Measurements from ENCODE around the gene MSI2.

The MSI2 gene

DNA sequence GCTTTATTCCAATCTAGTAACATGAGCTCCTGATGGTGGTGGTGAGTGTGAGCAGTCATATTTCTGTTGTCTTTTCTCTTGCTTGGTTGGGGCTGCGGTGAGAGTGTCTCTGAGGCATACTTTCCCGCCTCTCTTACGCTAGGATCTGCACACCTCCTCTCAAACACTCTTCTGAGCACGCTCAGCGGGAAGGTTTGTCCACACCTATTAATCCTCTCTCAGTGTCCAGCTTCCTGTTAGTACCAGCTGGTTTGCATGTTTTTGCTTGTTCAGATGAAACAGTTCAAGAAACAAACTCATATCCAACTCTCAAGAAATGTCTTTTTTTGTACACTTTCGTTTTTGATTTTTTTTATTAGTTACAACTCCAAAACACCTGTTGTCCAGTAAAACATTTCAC, 399.2 kb downstream of the MSI2 start:
- DNase-seq, result no peak

DNA sequence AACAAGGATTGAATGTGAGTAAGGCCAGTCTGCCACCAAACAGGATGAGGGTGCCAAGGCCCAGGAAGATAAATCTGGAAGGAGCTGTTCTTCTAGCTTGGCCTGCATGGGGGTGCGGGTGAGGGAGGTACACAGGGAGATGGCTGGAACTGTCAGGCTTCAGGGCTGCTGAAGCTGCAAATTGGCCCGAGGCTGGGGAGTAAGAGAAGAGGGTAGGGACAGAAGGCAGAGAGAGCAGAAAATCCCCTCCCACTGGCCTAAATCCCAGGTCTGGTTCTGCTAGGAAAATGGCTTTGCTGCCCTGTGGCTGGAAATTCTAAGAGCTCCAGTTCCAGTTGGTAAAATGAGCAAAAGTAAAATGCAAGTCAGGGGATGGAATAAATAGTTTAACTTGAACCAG, 400.9 kb downstream of the MSI2 start:
- no peak for DNase-seq

DNA sequence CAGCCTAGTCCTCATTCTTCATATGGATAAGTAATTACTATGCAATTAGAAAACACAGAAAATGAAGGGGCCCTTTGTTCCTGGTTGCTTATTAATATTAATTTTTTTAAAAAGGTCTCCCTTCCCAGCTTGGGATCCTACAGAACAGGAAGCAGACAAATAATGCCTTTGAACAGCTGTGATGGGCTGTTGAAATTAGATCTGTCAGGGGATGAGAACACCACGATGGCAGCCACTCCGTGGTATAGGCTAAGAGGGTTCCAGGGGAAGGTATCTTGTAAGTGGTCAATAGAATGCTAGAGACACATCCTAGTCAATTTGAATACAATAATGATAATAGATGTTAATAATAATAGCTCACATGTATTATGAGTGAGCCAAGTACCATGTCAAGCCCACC, 405.7 kb downstream of the MSI2 start:
- DNase-seq, result peak; percentile 66

GRCh38 chr17:57662644-57663308, 406.5 kb downstream of the MSI2 start:
- DNase-seq, result peak; percentile 90

GRCh38 chr17:57663326-57664070, 407.2 kb downstream of the MSI2 start:
- DNase-seq, result peak; percentile 26

DNA sequence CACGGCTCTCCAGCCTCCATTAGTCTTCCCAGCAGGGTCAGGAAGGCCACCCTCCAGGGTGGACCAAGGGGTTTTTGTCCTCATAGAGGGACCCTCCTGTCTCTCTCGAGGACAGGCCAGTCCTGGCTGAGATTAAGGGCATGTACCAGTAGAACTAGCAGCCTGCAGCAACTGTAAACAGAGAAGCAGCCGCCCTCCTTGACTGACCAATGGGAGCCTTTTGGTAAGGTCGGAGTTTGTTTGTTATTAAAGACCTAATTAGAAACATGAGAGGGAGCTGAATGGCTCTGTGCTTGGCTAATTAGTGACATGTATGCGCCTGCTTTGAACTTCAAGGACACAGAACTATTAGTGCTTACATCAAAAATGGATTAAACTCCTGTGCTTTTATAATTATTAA, 408.8 kb downstream of the MSI2 start:
- peak; percentile 95 for DNase-seq

DNA sequence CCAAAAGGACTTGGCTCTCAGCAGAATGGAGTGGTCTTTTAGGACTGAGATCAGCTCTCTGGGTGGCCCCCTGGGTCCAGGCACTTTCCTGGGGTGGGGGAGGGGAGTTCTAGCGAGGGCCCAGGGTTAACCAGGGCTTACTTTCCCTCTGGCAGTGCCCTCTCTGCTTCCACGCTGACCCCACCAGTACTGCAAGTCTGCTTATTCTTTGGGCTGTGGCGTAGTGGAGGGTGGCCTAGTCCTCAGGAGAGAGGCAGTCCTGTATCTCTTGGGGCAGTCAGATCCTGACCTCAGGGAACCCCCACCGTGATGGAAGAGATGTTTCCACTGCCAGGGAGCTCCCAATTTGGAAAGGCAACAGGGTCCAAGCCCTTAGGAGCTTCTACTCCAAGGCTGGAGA, 409.4 kb downstream of the MSI2 start:
- DNase-seq, result no peak

DNA sequence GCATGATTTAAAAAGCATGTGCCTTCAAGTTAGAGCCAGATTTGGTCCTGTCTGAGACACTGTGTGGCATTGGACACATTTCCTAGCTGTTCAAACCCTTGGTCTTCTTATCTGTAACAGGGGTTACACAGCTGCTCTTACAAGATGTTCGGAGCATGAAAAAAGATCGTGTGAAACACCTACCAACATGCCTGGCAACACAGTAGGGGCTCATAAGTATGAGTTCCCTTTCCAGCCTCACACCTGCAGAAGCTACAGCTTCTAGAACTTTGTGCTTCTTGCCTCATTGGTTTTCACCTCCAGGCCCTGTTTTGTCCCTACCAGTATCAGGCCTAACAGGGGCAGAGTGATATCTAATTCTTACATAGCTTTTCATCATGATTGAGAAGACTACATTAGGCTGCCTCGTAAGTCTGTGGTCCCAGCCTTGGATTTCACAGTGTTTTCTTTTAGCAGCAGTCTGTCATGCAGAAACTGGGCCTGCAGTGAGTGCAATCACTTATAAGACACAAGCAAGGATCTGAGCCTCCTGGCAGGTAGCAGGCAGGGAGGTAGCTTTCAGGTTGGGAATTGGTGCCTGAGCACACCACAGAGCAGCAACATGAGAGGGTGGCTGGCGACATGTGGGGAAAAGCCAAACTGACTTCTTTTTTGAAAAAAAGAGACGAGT, 410.0 kb downstream of the MSI2 start:
- DNase-seq, result peak; percentile 49

- DNase-seq, result no peak
Observed at GRCh38 chr17:57666946-57667345, 410.6 kb downstream of the MSI2 start.

DNA sequence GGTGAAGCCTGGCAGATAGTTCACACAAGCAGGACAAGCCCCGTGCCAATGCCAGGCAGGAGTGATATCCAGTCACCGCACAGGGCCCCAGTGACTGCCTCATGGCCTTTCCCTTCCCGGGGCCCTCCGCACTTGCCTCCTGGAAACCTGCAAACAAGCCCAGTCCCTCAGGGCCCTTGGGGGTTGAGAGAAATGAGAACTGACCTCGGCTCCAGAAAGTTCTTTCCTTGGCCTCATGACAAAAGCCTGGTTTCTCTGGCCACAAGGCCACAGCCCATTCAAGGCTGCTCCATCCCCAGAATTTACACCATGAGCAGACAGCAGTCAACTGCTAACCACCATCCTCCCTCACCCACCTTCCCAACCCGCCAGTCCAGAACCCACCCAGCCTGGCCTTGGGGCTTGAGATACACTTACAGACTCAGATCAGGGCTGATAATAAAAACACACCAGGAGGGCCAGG, 411.2 kb downstream of the MSI2 start:
- no peak for DNase-seq

- DNase-seq, result no peak
Observed at GRCh38 chr17:57668332-57668731, 412.0 kb downstream of the MSI2 start.

DNA sequence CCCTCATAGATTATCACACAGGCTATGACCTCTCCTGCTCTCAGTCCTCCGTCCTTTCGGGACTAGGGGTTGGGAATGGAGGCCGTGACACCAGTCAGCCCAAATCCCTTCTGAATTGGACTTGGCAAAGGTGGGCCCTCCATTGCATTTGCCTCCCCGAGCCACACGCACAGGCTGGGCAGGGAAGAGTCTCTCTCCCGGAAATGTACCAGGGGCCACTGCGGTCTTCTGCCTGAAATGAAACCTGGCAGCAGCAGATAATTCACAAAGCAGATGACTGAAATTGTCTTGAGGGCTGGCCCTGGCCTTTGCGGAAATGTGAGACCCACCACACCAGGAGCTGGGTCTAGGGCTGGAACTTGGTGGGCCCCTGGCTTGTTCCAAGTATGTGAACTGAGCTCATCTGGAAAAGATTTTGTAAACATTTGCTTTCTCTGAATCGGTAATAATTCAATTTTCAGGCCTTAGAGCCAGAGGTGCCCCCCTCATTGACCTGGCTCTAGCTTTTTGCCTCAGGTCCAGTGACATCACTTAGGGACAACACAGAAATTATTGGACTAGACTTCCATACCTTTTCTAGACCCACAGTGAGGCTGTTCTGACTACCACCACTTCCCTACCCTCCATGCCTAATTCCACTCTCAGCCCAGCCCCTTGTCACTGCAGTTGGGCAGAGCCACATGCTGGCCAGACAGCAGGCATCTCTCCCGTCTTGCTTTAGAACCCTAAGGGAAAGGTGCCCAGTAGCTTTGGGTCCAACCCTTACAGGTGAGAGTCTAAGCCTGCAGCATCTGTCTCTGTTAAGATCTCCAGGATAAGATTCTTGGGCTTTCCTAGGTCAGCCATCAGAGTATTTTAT, 413.6 kb downstream of the MSI2 start:
- DNase-seq, result no peak

DNA sequence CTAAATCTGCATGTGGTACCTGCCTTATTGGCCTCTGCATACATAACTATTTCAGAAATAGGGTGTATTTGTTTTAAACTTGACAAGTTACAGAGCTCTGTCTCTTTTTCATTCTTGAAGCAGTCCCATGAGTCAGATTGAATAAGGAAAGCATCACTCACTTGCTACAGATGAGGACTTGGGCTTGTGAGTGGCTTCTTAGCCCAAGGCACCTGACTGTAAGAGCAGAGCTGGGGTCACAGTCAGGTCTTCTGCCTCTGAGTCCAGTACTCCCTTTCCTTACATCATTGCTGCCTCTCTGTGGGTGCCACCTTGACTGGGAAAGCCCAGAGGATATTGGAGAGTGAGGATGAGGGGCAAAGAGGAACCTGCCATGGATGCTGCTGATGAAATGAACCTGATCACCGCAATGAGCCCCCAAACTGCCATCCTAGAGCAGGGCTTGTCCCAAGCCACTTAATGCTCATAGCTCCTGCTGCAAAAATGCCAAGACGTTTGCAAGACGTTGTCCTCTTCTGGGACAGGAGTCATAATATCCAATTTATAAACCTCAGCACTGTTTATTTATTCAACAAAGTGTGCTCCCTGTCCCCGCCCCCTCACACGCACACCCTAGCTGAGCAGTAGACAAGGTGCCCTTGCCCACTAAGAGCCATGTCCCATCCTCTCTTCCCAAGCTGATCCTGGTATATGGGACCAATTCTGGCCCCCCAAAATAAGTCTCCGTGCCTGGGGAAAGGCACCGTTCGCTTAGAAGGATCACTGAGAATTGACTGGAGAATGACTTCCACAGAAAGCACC, 414.6 kb downstream of the MSI2 start:
- DNase-seq, result no peak

GRCh38 chr17:57671667-57672632, 415.6 kb downstream of the MSI2 start:
- DNase-seq, result peak; percentile 8

DNA sequence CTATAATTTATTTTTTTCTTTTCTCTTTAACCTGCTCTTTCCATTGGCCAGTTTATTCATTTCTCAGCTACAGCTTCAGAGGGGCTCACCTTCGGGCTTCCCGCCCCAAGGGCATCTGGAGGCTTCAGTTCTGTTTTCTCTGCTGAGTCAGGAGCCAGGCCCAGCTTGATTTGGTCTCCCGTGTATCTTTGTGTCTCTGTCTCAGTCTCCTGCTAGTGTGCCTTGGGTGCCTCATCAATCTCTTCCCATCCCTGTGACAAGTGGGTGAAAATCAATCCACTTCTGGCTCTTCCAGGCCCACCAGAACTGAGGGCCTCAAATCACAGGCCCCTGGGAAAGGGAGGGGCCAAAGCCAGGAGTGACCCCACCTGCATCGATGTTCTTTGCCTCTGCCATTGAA, 416.6 kb downstream of the MSI2 start:
- DNase-seq, result no peak

GRCh38 chr17:57674894-57675293, 418.6 kb downstream of the MSI2 start:
- no peak for DNase-seq

- no peak for DNase-seq
Observed at GRCh38 chr17:57675427-57676387, 419.4 kb downstream of the MSI2 start.

GRCh38 chr17:57676543-57676942, 420.2 kb downstream of the MSI2 start:
- no peak for DNase-seq

DNA sequence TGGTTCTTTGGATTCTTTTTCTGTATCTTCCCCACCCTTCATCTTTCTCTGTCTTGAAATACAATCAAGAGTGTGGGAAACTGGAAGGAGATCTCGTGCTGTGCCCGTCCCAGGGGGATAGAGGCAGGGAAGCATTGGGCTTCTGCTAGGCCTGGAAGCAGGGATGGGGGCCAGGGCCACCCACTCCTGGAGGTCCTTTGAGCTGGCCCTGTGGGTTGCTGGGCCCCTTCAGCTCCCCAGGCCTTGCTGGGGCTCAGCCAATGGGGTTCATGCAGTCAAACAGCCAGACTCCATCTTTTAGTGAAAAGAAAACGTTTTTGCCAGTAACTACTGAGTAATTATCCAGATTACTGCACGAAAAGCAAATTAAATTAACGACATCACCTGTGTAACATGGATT, 421.0 kb downstream of the MSI2 start:
- no peak for DNase-seq

- DNase-seq, result no peak
Observed at GRCh38 chr17:57677858-57678257, 421.5 kb downstream of the MSI2 start.

All from DMS79 treated with DMSO at 0.1 percent for 48 hours (cell line).